HepG2 (cell line): ENCODE results near the gene DPEP3. TPM values are rescaled to one million over a fixed set of nuclear protein-coding genes. Genes with fewer than 3 reads are reported as not detected.

ENCODE experiments used
- ARHGAP35 ChIP-seq: sonication (generic); formaldehyde crosslinking; IDR thresholded peaks from 2 replicates; pipeline ENCODE4 v1.9.0; 2022; ENCODE audit warnings: mild to moderate bottlenecking, inconsistent platforms, moderate library complexity, missing genetic modification reagents, borderline replicate concordance
- BATF2 ChIP-seq: sonication (generic); formaldehyde crosslinking; IDR thresholded peaks from 2 replicates; pipeline ENCODE4 v1.8.0; 2022; ENCODE audit warnings: mild to moderate bottlenecking, missing genetic modification reagents, moderate library complexity
- BRCA1 ChIP-seq: sonication (generic); formaldehyde crosslinking; IDR thresholded peaks from 2 replicates; pipeline ENCODE4 v1.4.0; 2020; ENCODE audit warnings: missing genetic modification reagents
- CBX2 ChIP-seq, 2 experiments: fragments of 200-600 bp in 1 of 2; sonication (generic); formaldehyde crosslinking in 1 of 2; IDR thresholded peaks; 2 replicates each; pipeline versions ENCODE4 v1.7.0 to v1.8.1; 2018 to 2022; ENCODE audit warnings: low read depth in 2 of 2, low read length in 1 of 2, mild to moderate bottlenecking in 1 of 2, missing genetic modification reagents in 1 of 2
- CSRNP2 ChIP-seq: sonication (generic); formaldehyde crosslinking; conservative IDR thresholded peaks from 2 replicates; pipeline ENCODE4 v1.8.0; 2022; ENCODE audit warnings: low read depth, missing genetic modification reagents
- E2F5 ChIP-seq: sonication (generic); formaldehyde crosslinking; conservative IDR thresholded peaks from 2 replicates; pipeline ENCODE4 v1.4.0; 2020; ENCODE audit warnings: missing genetic modification reagents
- ELK4 ChIP-seq: sonication (generic); formaldehyde crosslinking; IDR thresholded peaks from 2 replicates; pipeline ENCODE4 v1.9.0; 2021; ENCODE audit warnings: missing genetic modification reagents, borderline replicate concordance
- HCFC1 ChIP-seq: fragments of 150-350 bp; IDR thresholded peaks from 2 replicates; pipeline ENCODE4 v1.6.1; 2014; ENCODE audit warnings: low read depth, low read length
- KLF16 ChIP-seq, 2 experiments: sonication (generic) in 1 of 2; formaldehyde crosslinking in 1 of 2; IDR thresholded peaks; 2 replicates each; pipeline versions ENCODE4 v1.6.1 to v1.8.0; 2016 to 2023; ENCODE audit warnings: missing genetic modification reagents in 2 of 2, missing compliant biosample characterization in 1 of 2
- MED1 ChIP-seq: sonication (generic); formaldehyde crosslinking; IDR thresholded peaks from 2 replicates; pipeline ENCODE4 v1.4.0; 2020; ENCODE audit warnings: missing genetic modification reagents
- NR2F1 ChIP-seq, 2 experiments: fragments of 450-650 bp in 1 of 2; formaldehyde crosslinking in 1 of 2; IDR thresholded peaks; 2 replicates each; pipeline versions ENCODE4 v1.5.0 to v1.6.1; 2016 to 2020; ENCODE audit warnings: mild to moderate bottlenecking in 1 of 2, missing compliant biosample characterization in 1 of 2, missing genetic modification reagents in 1 of 2, moderate library complexity in 1 of 2
- PITX1 ChIP-seq: sonication (generic); formaldehyde crosslinking; IDR thresholded peaks from 2 replicates; pipeline ENCODE4 v1.5.1; 2020; ENCODE audit warnings: mild to moderate bottlenecking, missing genetic modification reagents
- SAP130 ChIP-seq: IDR thresholded peaks from 2 replicates; pipeline ENCODE4 v1.6.1; 2016; ENCODE audit warnings: low read depth
- ZNF12 ChIP-seq: sonication (generic); formaldehyde crosslinking; IDR thresholded peaks from 2 replicates; pipeline ENCODE4 v1.5.0; 2020; ENCODE audit warnings: missing genetic modification reagents
- ZNF280D ChIP-seq: sonication (generic); formaldehyde crosslinking; IDR thresholded peaks from 2 replicates; pipeline ENCODE4 v1.5.1; 2020; ENCODE audit warnings: mild to moderate bottlenecking, missing genetic modification reagents
- ZNF451 ChIP-seq: sonication (generic); formaldehyde crosslinking; IDR thresholded peaks from 2 replicates; pipeline ENCODE4 v1.5.0; 2020; ENCODE audit warnings: mild to moderate bottlenecking, missing genetic modification reagents
- ZNF512B ChIP-seq: sonication (generic); formaldehyde crosslinking; IDR thresholded peaks from 2 replicates; pipeline ENCODE4 v1.5.1; 2020; ENCODE audit warnings: missing genetic modification reagents, mild to moderate bottlenecking, borderline replicate concordance
- ZNF556 ChIP-seq: sonication (generic); formaldehyde crosslinking; IDR thresholded peaks from 2 replicates; pipeline ENCODE4 v1.4.0; 2020; ENCODE audit warnings: mild to moderate bottlenecking, missing genetic modification reagents, borderline replicate concordance
- ZSCAN22 ChIP-seq: sonication (generic); formaldehyde crosslinking; IDR thresholded peaks from 2 replicates; pipeline ENCODE4 v1.4.0; 2020; ENCODE audit warnings: mild to moderate bottlenecking, missing genetic modification reagents
- polyA plus RNA-seq, 8 experiments: library from polyadenylated mRNA; depleted of rRNA in 3 of 8; stranded (reverse) in 7 of 8; unstranded in 1 of 8; fragments of >200 nt; fragmentation: Illumina TruSeq in 4 of 8; extraction: Trizol in 4 of 8; gene quantifications; 2 replicates each; pipeline versions ENCODE4 v1.2.1 to v1.2.3, GENCODE V29; 2011 to 2016; ENCODE audit warnings: low read depth in 4 of 8, missing spikeins in 1 of 8, mixed read lengths in 1 of 8; ENCODE audit not compliant: insufficient read depth in 1 of 8
- total RNA-seq, 5 experiments: library from RNA; depleted of rRNA; stranded (reverse); fragments of >200 nt; fragmentation: Illumina TruSeq; extraction: Trizol; gene quantifications; 2 replicates each; pipeline ENCODE4 v1.2.3, GENCODE V29; 2016; ENCODE audit warnings: low read depth in 1 of 5

The DPEP3 gene
- total and polyA plus RNA-seq, 2 of the 13 experiments (the other 11 are each of a cell fraction or from before 2014, with no cell fraction given) = not detected

GRCh38 chr16:67943256-67943618 lies 37.1 kb downstream of the DPEP3 start (continued):
- TF ChIP-seq CSRNP2 (no peak; the same call in 1 of the 2 replicates), HCFC1 (no peak), ARHGAP35 (CRISPR knock-in tag) (no peak), ZNF556 (CRISPR knock-in tag) (no peak; the same call in 1 of the 2 replicates), KLF16 (CRISPR knock-in tag; IDR thresholded peaks at IDR 0.05) (no peak), ZSCAN22 (CRISPR knock-in tag) (no peak), ZNF512B (CRISPR knock-in tag) (no peak), SAP130 (CRISPR knock-in tag) (no peak; the same call in 1 of the 2 replicates), MED1 (CRISPR knock-in tag) (peak; percentile 70), E2F5 (CRISPR knock-in tag) (no peak), ZNF451 (CRISPR knock-in tag) (no peak), ZNF12 (CRISPR knock-in tag) (no peak), BRCA1 (no peak), NR2F1 (CRISPR knock-in tag; IDR thresholded peaks at IDR 0.05) (peak; percentile 98 to 99), PITX1 (CRISPR knock-in tag) (peak; percentile 81; the same call in 1 of the 2 replicates), CBX2 (IDR thresholded peaks at IDR 0.05; ENCODE audit: low read depth, low read length) (no peak), CBX2 (CRISPR knock-in tag; IDR thresholded peaks at IDR 0.05; ENCODE audit: low read depth) (no peak), ELK4 (CRISPR knock-in tag) (no peak), ZNF280D (CRISPR knock-in tag) (no peak), BATF2 (CRISPR knock-in tag) (peak; percentile 69; the same call in 1 of the 2 replicates)
